Stimulated activated CD8-positive, alpha-beta memory T cell treated with anti-CD3 and anti-CD28 coated beads, Interleukin-12 subunit alpha, Interleukin-12 subunit beta, amount 100 ng/mL, for 4 hours (primary cell): ENCODE measurements around the gene DERA.
"Not testable (repeated sequence)": the region's sequence is repeated elsewhere in the genome, so short reads cannot be mapped to it uniquely, and the experiment has no call there.

Experiments used
- DNase-seq: peaks from one replicate; pipeline ENCODE4 v3.0.0-alpha.2; 2020; ENCODE audit warnings: low read depth

Gene DERA

DNA sequence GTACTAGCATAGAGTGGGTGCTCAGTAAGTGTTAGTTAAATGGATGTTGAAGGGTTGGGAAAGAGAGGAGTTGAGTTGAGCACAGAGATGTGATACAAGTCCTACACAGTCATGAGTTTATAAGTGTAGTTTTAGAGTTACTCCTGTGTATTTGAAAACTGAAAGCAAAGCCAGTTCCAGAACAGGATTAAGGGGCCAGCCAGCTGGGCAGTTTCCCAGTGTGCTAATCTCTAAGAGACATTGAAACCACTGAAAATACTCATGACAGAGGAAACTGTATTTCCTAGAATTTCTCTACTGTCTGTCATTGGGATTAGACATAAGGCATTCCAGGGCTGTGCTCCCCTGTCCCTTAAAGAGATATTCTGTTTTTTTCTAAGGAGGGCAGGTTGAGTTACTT is 101.0 kb downstream of the DERA start:
- no peak for DNase-seq

DNA sequence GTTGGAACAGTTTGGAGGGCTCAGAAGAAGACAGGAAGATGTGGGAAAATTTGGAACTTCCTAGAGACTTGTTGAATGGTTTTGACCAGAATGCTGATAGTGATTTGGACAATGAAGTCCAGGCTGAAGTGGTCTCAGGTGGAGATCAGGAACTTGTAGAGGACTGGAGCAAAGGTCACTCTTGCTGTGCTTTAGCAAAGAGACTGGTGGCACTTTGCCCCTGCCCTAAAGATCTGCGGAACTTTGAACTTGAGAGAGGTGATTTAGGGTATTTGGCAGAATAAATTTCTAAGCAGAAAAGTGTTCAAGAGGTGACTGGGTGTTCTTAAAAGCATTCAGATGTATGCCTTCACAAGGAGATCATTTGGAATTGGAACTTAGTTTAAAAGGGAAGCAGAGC is 102.6 kb downstream of the DERA start:
- not testable (repeated sequence) for DNase-seq

DNA sequence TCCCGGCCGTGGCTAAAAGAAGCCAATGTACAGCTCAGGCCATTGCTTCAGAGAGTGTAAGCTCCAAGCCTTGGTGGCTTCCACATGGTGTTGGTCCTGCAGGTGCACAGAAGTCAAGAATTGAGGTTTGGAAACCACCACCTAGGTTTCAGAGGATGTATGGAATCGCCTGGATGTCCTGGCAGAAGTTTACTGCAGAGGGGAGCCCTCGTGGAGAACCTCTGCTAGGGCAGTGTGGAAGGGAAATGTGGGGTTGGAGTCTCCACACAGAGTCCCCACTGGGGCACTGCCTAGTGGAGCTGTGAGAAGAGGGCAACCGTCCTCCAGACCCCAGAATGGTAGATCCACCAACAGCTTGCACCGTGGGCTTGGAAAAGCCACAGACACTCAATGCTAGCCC is 103.3 kb downstream of the DERA start:
- not testable (repeated sequence) for DNase-seq

DNA sequence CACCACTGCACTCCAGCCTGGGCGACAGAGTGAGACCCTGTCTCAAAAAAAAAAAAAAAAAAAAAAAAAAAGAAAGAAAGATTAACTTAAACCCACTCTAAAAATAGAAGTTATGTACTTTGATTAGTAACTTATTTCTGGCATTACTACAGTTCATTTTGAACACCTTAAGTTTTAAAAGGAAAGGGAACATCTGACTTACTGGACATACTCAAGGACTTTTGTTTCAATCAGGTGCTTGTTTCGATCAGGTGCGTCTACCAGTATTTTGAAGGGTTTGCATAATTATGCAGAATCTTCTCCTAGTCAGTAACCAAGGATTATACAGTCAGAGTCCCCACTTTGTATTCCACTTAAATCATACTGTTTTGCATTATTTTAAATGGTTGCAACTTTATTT is 105.6 kb downstream of the DERA start:
- no peak for DNase-seq

DNA sequence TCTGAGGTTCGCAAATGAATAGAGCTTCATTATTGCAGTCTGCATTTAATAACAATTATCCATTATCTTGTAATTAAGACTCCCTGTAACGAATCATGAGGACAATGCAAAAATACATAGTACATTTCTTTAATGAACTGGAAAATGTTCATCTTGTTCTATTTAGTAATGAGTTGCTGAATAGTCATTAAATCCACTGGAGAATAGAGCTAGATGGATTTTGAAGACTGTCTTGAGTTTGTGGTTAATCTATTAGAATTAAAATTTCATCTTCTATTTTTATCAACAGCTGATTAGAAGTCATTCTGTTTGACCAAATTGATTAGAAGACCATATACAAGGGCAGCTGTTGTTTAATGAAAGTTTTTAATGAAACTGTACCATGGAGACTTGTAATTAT is 107.2 kb downstream of the DERA start:
- DNase-seq = no peak

DNA sequence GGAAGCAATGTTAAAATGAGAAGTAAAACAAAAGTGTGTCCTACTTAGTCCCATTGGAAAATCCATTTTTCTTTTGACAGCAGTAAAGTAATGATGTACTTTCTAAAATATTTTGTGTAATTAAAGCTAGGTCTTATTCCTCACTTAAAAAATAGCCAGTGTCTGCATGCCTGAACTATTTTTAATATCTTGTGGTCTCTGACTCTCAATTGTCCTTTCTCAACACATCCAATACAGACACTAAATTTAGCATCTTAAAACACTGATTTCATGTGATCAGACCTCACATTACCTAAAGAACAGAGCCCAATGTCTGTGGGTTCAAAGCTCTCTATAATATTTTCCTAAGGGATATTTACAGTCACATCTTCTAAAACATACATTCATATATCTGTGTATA is 108.0 kb downstream of the DERA start:
- no peak for DNase-seq

DNA sequence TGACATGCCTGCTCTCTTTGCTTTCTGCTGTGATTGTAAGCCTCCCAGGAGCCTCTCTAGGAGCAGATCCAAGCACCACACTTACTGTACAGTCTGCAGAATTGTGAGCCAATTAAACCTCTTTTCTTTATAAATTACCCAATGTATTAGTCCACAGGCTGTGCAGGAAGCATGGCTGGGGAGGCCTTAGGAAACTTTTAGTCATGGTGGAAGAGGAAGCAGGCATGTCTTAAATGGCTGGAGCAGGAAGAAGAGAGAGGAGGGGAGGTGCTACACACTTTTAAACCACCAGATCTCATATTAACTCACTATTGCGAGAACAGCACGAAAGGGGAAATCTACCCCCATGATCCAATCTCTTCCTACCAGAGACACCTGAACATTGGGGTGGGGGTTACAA is 108.9 kb downstream of the DERA start:
- no peak for DNase-seq

DNA sequence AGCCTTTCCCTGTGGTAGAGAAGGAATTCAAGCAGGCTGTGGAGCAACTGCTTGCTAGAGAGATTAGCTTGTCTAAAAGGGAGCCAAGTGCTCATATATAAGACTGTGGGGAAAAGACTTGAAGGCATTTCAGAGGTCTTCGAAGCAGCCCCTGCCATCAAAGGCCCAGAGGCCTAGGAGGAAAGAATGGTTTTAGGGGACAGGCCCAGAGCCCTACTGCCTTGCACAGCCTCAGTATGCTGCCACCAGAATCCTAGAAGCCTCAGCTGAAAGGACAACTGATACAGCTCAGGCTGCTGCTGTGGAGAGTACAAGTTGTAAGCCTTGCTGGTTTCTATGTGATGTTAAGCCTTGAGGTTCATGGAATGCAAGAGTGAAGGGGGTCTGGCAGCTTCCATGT is 109.9 kb downstream of the DERA start:
- DNase-seq = no peak

DNA sequence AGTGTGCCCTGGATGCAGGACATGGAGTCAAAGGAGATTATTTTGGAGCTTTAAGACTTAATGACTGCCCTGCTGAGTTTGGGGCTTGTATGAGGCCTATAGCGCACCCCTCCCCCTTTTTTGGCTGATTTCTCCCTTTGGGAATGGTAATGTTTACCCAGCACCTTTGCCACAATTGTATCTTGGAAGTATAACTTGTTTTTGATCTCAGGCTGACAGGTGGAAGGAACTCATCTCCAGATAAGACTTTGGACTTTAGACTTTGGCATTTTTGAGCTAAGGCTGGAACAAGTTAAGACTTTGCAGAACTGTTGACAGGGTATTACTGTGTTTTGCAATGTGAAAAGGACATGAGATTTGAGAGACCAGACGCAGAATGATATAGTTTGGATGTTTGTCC is 110.5 kb downstream of the DERA start:
- no peak for DNase-seq

DNA sequence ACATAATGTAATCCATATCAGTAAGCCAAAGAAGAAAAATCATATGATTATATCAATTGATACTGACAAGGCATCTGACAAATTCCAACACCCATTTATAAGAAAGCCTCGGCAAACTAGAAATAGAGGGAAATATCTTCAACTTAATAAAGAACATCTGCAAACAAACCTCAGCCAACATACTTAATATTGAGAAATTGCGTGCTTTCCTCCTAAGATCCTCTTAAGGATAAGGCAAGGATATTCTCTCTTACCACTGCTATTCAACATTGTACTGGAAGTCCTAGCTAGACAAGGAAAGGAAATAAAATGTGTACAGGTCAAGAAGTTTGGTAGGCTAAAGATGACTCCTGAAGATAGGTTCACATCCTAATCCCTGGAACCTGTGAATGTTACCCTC is 115.9 kb downstream of the DERA start:
- DNase-seq = no peak

DNA sequence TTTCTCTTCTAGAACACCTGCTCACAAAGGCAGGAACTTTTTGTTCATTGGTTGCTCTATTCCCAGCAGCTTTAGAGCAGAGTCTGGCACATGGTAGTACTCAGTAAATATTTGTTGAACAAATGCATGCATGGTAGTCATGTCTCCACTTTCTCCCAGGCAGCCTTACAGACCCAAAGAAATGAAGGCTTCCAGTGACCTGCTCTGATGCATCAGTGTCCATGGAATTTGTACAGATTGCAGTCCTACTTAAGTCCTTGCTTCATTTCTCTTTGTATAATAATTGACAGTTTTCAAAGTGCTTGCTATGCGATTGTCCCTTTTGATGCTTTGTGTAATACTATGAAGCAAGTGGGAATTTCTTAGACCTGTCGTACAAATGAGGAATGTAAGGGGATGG is 119.6 kb downstream of the DERA start:
- DNase-seq = no peak

DNA sequence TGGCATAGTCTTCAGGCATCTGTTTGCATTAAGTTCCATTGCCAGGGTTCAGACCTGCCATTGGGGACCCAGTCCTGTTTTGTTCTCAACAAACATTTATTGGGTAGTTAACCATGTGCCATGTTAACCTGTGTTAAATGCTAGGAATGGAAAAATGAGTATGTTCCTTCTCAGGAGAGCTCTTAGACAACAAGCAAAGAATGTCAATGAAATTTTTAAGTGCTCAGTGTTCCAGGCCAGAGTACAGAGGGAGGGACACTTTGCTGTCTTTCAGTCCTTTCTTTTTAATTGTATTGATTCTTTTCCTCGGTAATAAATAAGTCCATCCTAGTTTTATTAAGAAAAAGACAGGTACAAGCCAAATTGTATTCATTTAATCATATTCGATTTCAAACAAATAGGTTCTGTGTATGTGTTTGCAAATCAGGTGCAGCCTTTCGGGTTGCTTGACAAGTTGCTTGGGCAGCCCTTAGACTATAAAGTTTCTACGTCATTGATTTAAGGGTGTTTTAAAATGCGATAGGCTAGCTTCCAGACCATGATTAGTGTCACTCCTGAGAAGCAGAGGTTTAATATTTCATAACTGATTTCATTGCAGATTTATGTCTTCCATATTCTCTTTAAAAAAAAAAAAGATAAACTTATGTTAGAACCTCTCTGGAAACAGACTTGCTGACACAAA is 123.1 kb downstream of the DERA start:
- no peak for DNase-seq

DNA sequence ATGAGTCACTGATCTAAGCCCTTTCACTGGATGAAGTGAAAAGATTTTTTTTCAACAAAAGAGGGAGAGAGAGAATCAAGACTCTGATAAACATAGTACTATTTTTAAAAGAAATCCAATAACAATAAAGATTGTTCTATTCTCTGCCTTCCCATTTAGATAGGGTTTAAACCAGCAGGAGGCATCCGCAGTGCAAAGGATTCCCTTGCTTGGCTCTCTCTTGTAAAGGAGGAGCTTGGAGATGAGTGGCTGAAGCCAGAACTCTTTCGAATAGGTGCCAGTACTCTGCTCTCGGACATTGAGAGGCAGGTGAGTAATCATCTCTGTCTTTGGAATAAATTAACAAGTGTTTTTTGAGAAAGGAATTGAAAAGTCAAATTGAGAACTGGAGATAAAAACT is 124.9 kb downstream of the DERA start:
- no peak for DNase-seq

DNA sequence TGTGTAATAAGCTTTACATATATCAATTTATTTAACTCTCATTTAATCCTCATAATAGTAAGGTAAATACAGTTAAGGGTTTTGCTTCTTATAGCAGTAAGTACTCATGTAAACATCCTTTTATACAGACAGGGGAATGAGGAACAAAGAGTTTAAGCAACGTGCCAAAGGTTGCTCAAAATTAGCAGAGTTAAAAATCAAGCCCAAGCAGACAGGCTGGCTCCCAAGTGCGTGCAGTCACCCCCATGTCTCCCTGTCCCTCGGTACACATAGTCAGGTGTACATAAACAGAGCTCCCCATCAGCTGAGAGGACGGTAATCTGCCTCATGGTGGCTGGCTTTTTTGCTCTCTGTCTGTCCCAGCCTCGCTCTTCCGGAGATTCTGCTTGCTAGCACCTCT is 126.4 kb downstream of the DERA start:
- DNase-seq = no peak

DNA sequence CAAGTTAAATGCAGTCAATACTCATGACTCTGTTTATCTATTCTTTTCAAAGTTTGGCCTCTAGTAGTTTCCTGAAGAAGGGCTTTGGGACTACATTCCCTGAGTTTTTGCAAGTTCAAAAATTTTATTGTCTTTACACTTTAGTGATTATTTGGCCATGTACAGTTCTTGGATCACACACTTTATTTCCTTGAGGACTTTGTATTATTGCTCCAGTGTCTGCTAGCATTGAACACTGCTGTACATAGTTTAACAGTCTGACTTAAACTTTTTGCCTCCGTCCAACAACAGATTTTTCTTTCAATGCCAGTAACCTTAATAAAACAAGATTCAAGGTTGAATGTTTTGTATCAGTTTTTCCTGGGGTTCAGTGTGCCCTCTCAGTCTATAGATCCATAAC is 132.3 kb downstream of the DERA start:
- no peak for DNase-seq

DNA sequence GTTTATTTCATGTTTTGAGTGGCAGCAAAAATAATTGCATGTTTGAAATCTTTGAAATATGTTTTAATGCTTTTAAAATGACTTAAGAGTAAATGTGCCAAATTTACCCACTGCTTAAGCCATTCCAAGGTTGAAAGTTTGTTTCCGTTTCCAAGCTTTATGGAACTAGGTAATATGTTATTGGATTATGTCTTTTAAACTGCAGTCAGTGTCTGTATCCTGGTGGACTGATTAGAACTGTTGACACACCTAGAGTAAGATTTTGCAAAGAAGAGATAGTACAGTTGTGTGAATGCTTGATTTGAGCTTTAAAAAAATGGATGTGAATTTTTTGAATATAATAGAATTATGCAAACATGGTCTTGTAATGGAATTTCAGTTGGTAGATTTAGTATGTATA is 135.1 kb downstream of the DERA start:
- DNase-seq = no peak

DNA sequence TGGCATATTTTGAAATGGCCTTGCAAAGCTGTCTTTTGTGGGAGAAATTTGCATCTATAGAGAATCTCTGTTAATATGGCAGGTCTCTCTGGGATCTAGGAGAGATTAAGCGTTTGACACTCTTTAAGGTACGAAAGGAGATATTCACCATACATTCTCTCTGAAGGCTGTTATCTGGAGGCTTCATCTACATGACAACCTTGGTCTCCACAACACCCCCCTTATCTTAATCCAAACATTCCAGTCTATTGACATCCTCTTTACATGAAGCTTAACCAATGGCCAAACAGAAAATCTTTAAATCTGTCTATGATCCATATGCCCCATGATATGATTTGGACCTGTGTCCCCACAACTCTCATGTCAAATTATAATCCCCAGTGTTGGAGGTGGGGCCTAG is 137.4 kb downstream of the DERA start:
- no peak for DNase-seq

DNA sequence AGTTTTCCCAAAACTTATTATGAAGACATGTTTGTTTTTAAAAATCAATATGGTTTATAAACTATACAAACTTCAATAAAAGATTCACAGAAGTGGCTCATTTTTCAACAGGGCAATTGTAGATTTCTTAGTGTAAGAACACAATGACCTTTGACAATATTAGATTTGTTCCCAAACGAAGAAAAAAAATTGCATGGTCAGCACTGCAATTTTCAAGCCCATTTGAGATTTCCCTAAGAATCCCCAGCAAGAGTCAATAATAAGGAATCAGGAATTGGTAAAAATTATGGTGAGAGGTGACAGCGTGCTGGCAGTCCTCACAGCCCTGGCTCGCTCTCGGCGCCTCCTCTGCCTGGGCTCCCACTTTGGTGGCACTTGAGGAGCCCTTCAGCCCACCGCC is 145.8 kb downstream of the DERA start:
- DNase-seq = no peak

DNA sequence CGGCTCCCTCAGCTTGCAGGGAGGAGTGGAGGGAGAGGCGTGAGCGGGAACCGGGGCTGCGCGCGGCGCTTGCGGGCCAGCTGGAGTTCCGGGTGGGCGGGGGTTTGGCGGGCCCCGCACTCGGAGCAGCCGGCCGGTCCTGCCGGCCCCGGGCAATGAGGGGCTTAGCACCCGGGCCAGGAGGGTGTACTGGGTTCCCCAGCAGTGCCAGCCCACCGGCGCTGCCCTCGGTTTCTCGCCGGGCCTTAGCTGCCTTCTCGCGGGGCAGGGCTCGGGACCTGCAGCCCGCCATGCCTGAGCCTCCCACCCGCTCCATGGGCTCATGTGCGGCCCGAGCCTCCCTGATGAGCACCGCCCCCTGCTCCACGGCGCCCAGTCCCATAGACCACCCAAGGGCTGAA is 146.2 kb downstream of the DERA start:
- DNase-seq = not testable (repeated sequence)

DNA sequence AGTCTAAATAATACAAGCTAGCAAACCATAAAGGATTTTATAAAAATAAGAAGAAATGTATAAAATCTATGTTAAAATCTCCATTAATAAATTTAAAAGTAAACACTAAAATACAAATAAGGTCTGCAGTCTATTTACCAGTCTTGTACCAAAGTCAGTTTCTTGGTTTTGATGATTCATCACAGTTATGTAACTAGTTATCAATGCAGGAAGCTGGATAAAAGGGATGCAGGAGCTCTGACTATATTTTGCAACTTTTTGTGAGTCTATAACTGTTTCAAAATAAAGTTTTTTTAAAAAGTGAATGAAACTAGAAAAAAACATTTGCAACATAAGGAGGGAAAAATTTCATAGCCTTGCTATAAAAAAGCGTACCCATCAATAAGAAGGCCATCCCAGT is 151.5 kb downstream of the DERA start:
- no peak for DNase-seq

DNA sequence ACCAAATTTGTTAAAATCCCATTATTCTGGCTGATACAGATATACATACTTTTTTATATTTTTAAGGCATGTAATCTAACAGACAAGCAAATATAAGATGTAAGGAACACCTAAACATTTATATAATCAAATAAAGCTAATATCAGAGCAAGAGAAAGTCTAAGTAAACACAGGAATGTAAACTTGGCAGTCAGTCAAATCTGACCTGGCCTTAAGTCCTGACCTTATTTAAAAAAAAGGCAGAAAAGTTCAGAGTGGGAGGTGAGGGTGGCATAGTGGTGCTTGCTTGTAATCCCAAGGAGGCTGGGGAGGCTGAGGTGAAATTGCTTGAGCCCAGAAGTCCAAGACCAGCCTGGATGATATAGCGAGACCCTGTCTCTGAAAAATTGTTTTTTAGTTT is 152.6 kb downstream of the DERA start:
- DNase-seq = no peak

DNA sequence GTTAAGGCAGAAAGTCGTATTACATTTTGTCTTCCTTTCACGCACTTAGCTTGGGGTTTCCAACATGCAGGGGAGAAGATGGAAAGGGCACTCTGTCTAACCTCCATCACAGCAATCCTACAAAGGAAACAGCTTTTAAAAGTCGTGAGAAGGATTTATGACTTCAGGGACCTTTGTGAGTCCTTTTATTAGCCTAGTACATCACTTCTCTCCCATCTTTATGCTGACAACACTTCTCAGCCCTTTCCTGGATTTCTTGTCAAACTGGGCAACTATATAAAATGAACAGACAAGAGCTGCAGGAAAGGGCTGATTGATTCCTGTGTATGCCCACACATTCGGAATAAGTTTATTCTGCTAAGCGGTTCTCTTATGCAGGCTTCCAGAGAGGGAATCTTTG is 159.0 kb downstream of the DERA start:
- no peak for DNase-seq

DNA sequence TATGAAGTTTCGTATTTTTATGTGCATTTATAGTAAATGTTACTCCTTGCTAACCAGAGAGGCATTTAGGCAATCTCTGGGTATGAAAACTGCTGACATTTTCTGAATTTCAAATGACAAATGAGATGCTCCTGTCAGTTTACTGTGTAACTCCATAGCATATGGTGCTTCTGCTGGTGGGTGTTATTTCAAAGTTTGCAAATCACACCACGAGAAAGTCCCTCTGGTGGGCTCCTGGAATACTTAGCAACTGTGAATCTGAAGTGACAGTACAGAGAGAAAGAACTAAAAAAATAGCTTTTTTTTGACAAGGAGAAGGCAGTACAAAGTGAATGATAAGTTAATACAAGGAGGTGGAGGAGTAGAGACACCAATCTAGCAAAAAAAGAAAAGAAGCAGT is 161.5 kb downstream of the DERA start:
- no peak for DNase-seq

DNA sequence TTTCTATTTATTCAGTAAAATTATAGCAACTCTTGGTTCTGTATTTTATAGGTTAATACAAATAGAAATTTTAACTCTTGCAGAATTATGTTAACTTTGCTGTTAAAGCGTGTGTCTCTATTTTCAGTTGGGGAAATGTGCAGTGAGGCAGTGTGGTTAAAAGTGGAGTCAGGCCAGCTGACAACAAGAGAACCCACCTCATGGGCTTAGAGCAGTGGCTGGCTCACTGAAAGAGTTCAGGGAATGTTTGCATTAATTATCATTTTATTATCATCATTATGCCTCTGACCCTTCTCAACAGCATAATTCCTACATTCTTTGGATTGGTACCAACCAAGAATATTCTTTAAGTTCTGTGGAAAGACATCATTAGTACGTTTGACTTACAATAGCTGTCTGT is 163.8 kb downstream of the DERA start:
- DNase-seq = no peak

DNA sequence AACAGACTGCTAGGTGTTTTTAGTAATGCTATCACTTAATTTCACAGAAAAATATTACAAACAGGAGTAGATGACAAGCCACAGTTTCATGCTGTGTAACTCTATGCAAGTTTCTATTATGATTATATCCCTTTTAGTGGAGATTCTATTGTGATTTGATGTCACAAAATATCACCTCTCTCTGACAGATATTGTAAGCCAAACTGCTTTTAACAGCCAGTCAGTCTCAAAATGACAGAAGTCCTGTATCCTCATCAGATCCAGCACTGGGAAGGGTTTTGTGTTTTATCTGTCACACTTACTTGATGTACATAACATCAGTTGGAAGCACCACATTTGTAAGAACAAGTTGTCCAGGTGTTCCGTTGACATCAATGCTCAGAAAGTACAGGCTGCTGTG is 164.8 kb downstream of the DERA start:
- DNase-seq = no peak
